Lower lobe of right lung (tissue), 2 donors: ENCODE data around the gene TNS4. TPM values are rescaled to one million over a fixed set of nuclear protein-coding genes. Genes with fewer than 3 reads are reported as not detected.

ENCODE experiments used
- ATAC-seq, 2 donors: fragments of 200-7000 bp; cut with Tn5 transposase; one replicate each; pipeline ENCODE4 v1.9.1; 2020 to 2022; ENCODE audit warnings: mild to moderate bottlenecking in 2 of 2, moderate library complexity in 2 of 2
- DNase-seq: peaks from one replicate; pipeline ENCODE4 v3.0.0-alpha.2; 2020
- H3K27ac ChIP-seq: fragments of 200-600 bp; one replicate; pipeline ENCODE4 v1.8.0; 2022
- H3K27me3 ChIP-seq: fragments of 200-600 bp; one replicate; pipeline ENCODE4 v1.8.0; 2022; ENCODE audit warnings: low read depth
- H3K36me3 ChIP-seq: fragments of 200-600 bp; one replicate; pipeline ENCODE4 v1.8.0; 2022; ENCODE audit warnings: mild to moderate bottlenecking
- H3K4me1 ChIP-seq: fragments of 200-600 bp; one replicate; pipeline ENCODE4 v1.8.0; 2022
- H3K4me3 ChIP-seq: fragments of 200-600 bp; one replicate; pipeline ENCODE4 v1.8.0; 2022; ENCODE audit warnings: mild to moderate bottlenecking
- H3K9me3 ChIP-seq: fragments of 200-600 bp; one replicate; pipeline ENCODE4 v1.8.0; 2022
- intact Hi-C: fragments of 100-400 bp; cut with DNase I; formaldehyde crosslinking; loops from one replicate; pipeline ENCODE4 v1.11.0; 2022
- total RNA-seq: library from RNA; stranded (reverse); fragmentation: NEBNext Ultra II Directional; extraction: Animal tissue kit (Norgen Biotek cat#: 25700); gene quantifications from one replicate; pipeline ENCODE4 v1.2.1, GENCODE V29; 2021
- TF ChIP-seq, protein P1 (sequence below): fragments of 200-600 bp; IDR thresholded peaks from one replicate; pipeline ENCODE4 v1.8.0; 2022; ENCODE audit warnings: antibody characterized with exemption, mild to moderate bottlenecking
- donor health status: DM: no; HTN: yes; CAD: no; lungs with severe emphysema.

The TNS4 gene
- total RNA-seq, 1 donor from 2014 or later, result 0.68 TPM

DNA sequence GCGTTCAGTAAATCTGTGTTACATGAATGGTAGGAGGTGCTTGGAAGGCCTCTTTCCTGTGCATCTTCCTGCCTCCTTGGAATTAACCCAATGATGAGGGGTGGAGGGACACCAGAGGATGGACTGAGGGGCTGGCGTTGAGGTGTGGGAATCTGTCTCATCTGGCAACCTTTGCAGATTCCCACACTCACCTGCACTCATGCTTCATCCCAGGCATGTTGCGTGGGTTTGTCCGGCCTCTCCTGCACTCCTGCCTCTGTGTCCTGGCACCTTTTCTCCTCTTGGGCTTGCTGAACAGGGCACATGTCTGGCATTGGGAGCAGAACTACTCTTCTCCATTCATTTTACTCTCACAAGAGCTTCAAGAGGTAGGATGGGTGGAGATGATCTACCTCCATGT is 61.3 kb downstream of the TNS4 start:
- TF ChIP-seq, protein P1, sequence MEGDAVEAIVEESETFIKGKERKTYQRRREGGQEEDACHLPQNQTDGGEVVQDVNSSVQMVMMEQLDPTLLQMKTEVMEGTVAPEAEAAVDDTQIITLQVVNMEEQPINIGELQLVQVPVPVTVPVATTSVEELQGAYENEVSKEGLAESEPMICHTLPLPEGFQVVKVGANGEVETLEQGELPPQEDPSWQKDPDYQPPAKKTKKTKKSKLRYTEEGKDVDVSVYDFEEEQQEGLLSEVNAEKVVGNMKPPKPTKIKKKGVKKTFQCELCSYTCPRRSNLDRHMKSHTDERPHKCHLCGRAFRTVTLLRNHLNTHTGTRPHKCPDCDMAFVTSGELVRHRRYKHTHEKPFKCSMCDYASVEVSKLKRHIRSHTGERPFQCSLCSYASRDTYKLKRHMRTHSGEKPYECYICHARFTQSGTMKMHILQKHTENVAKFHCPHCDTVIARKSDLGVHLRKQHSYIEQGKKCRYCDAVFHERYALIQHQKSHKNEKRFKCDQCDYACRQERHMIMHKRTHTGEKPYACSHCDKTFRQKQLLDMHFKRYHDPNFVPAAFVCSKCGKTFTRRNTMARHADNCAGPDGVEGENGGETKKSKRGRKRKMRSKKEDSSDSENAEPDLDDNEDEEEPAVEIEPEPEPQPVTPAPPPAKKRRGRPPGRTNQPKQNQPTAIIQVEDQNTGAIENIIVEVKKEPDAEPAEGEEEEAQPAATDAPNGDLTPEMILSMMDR, result no peak
- intact Hi-C loops, result no loop called here
- Histone ChIP-seq H3K36me3 (no peaks in the 10 kb centered on the region), H3K27ac (no peak overlapping the region), H3K27me3 (no peaks in the 10 kb centered on the region), H3K4me1 (peaks cover 35% of the 10 kb centered on the region), H3K9me3 (no peaks in the 10 kb centered on the region), H3K4me3 (no peak overlapping the region)
- no peak for ATAC-seq
- no peak for DNase-seq

DNA sequence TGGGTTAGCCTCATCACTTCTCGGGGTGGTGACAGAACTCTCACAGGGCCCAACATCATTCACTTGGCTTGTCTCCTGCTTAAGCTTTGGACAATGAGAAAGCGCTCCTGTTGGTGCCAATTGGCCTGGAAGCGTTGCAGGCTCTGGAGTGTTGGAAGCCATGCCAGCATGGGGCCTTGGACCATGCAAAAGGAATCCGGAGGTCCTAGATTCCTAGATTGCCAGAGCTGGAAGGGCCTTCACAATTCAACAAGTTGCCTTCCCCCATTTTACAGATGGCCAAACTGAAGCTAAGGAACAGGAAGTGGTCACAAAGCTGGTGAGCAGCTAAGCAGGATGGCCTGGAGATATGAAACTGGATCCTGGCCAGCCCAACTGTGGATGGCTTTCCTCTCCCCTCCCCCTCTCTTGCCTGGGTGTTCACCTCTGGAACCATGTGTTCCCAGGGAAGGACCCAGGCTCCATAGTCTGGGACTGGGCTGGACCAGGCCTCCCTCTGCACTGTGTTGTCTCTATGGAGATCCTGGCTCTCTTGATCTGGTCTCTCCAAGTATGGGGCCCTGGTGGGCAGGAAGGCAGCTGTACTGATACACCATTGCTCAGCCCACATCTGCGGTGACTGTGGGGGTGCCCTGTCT is 64.2 kb downstream of the TNS4 start:
- Histone ChIP-seq H3K4me1 (peaks cover 27% of the 10 kb centered on the region), H3K36me3 (no peaks in the 10 kb centered on the region), H3K27ac (no peak overlapping the region), H3K27me3 (no peaks in the 10 kb centered on the region), H3K9me3 (no peaks in the 10 kb centered on the region), H3K4me3 (no peak overlapping the region)
- no peak for DNase-seq
- TF ChIP-seq, protein P1, result no peak
- intact Hi-C loops, result no loop called here
- no peak for ATAC-seq

DNA sequence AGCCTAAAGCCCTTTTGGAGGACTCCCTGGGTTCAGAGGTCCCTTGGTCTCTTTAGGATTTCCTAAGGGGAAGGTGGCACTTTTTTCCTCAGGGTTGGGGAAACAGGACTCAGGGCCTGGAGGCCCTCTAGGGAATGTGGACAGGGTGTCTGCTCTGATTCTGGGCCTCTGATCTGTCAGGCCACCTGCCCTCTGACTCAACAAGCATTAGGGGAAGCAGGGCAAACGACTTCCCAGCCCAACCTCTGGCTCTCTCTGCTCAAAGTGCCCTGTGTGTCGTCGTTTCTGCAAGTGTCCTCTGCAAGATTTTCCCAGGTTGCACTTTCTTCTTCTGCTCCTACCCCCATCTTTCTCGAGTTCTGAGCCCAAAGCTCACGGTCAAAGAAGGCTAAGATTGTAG is 64.8 kb downstream of the TNS4 start:
- Histone ChIP-seq H3K36me3 (no peaks in the 10 kb centered on the region), H3K4me3 (no peak overlapping the region), H3K27me3 (no peaks in the 10 kb centered on the region), H3K27ac (no peak overlapping the region), H3K9me3 (no peaks in the 10 kb centered on the region), H3K4me1 (peaks cover 24% of the 10 kb centered on the region)
- DNase-seq (no peak), ATAC-seq (no peak)
- TF ChIP-seq, protein P1, result no peak
- intact Hi-C loops, result no loop called here

DNA sequence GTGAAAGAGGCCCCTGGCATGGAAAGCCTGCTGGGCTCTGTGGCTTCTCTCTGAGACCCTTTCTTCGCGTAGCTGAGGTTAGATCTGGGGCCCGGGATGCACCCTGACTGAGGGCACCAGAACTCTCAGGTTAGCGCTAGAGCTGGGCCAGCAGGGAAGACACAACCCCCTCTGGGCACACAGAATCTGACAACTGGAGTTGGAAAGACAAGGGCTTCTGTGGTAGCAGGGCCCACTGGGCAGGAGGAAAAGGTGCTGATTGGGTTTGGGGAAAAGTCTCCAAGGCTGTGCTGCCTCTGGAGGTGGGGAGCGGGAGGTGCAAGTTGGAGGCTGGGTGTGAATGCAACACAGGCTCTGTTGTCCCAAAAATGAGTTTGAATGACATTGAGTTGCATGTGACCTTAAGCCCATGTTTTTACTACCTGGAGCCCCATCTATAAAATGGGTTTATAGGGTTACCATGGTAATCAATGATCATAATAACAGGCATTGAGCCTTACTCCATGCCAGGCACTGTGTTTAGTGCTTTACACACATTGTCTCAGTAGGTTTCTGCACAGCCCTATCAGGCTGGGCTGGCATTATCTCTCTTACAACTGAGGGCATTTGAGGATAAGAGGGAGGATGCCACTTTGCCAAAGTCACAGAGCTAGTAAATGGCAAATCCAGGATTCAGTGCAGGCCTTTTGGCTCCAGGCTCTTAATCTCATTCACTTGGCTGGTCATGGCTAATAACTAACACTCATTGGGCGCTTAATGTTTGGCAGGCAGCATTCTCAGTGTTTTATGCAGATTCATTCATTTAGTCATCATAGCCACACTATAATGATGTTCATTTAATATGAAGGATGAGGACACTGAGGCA is 67.6 kb downstream of the TNS4 start:
- intact Hi-C loops, result no loop called here

DNA sequence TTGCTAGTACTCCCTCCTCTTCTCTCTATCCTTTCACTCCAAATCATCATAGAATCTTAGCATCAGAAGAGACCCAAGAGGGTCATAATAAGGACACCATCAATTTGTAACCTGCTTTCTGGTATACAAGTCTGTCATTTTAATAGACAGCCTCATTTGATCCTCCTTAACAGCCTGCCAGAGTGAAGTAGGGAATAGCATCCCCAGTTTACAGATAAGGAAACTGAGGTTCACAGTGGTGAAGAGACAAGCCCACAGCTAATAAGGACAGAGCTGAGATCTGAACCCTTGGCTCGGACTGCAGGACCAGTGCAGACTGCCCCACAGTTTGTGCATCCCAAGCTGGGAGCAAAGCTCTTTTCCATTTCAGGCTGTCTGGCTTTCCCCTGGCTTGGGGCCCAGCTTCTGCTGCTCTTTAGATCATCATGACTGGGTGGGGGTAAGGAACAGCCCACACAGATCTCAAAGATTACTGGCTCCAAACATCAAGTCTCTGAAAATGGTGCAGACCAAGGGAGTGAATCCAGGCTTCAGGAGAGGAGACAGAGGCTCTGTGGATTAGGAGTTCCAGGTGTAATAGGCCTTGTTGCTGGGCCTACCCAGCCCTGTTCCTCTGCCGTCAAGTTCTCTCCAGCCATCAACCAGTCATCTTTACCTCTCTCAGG is 68.4 kb downstream of the TNS4 start:
- no peaks in the 10 kb centered on the region for H3K36me3 ChIP-seq
- ATAC-seq, result no peak
- TF ChIP-seq, protein P1, result no peak
- intact Hi-C loops, result no loop called here
- no peak for DNase-seq
- H3K9me3 ChIP-seq, result no peaks in the 10 kb centered on the region
- no peaks in the 10 kb centered on the region for H3K27me3 ChIP-seq
- no peak overlapping the region for H3K4me3 ChIP-seq
- H3K4me1 ChIP-seq, result peaks cover 20% of the 10 kb centered on the region
- no peak overlapping the region for H3K27ac ChIP-seq

More for the DNA sequence above, 67.6 kb downstream of the TNS4 start:
- no peak overlapping the region for H3K27ac ChIP-seq
- H3K27me3 ChIP-seq, result no peaks in the 10 kb centered on the region
- DNase-seq, result no peak
- H3K9me3 ChIP-seq, result no peaks in the 10 kb centered on the region
- no peak overlapping the region for H3K4me3 ChIP-seq
- TF ChIP-seq, protein P1, result peak; percentile 41
- ATAC-seq, result peak in 1 of 2 donors; percentile 39
- no peaks in the 10 kb centered on the region for H3K36me3 ChIP-seq
- H3K4me1 ChIP-seq, result peaks cover 20% of the 10 kb centered on the region
